Neural cell (in vitro differentiated cells): ENCODE measurements around the gene CENPX. TPM values are rescaled to one million over a fixed set of nuclear protein-coding genes. Genes with fewer than 3 reads are reported as not detected.

ENCODE experiments used
- H2AFZ ChIP-seq: fragments of 200-600, 300-800 bp; sonication (generic), shearing (Covaris generic); 2 replicates; pipeline ENCODE4 v1.6.0; 2014; ENCODE audit warnings: low read depth, mild to moderate bottlenecking, antibody characterized with exemption, low read length, moderate library complexity
- H3F3A ChIP-seq: fragments of 200-600 bp; shearing (Covaris generic); 2 replicates; pipeline ENCODE4 v1.6.1; 2016; ENCODE audit warnings: mild to moderate bottlenecking, moderate library complexity, mixed read lengths, antibody characterized with exemption, low read length; ENCODE audit not compliant: insufficient read depth, poor library complexity, severe bottlenecking
- H3K27ac ChIP-seq: fragments of 200-600, 300-800 bp; sonication (generic), shearing (Covaris generic); 2 replicates; pipeline ENCODE4 v1.5.1; 2014; ENCODE audit warnings: mild to moderate bottlenecking, low read length, moderate library complexity
- H3K27me3 ChIP-seq: fragments of 300-800, 200-600 bp; sonication (generic), shearing (Covaris generic); 2 replicates; pipeline ENCODE4 v1.6.0; 2014; ENCODE audit warnings: mild to moderate bottlenecking, low read depth, low read length, moderate library complexity; ENCODE audit not compliant: insufficient read depth
- H3K36me3 ChIP-seq: fragments of 300-800, 200-600 bp; sonication (generic), shearing (Covaris generic); 2 replicates; pipeline ENCODE4 v1.5.1; 2014; ENCODE audit warnings: mild to moderate bottlenecking, antibody characterized with exemption, low read length, moderate library complexity; ENCODE audit not compliant: insufficient read depth
- H3K4me2 ChIP-seq: fragments of 300-800, 200-600 bp; sonication (generic), shearing (Covaris generic); 2 replicates; pipeline ENCODE4 v1.6.0; 2014; ENCODE audit warnings: mild to moderate bottlenecking, low read length
- H3K4me3 ChIP-seq: fragments of 300-800, 200-600 bp; sonication (generic), shearing (Covaris generic); 2 replicates; pipeline ENCODE4 v1.5.1; 2014; ENCODE audit warnings: mild to moderate bottlenecking, low read length, moderate library complexity
- H3K79me2 ChIP-seq: fragments of 200-600 bp; shearing (Covaris generic); replicated peaks from 2 replicates; pipeline ENCODE4 v1.6.0; 2014; ENCODE audit warnings: mild to moderate bottlenecking, low read length, moderate library complexity; ENCODE audit not compliant: insufficient read depth
- H3K9ac ChIP-seq: fragments of 300-800, 200-600 bp; sonication (generic), shearing (Covaris generic); 2 replicates; pipeline ENCODE4 v1.6.1; 2016; ENCODE audit warnings: mild to moderate bottlenecking, low read length, mixed read lengths
- H3K9me2 ChIP-seq: fragments of 200-600 bp; shearing (Covaris generic); 2 replicates; pipeline ENCODE4 v1.6.1; 2016; ENCODE audit warnings: mild to moderate bottlenecking, low read length, mixed read lengths; ENCODE audit not compliant: insufficient read depth
- H3K9me3 ChIP-seq: fragments of 200-600, 300-800 bp; sonication (generic), shearing (Covaris generic); 2 replicates; pipeline ENCODE4 v1.6.1; 2016; ENCODE audit warnings: mild to moderate bottlenecking, mixed run types, low read length, moderate library complexity, mixed read lengths
- H4K20me1 ChIP-seq: fragments of 200-600 bp; shearing (Covaris generic); 2 replicates; pipeline ENCODE4 v1.6.1; 2016; ENCODE audit warnings: mild to moderate bottlenecking, mixed run types; ENCODE audit not compliant: insufficient read depth
- CTCF ChIP-seq: fragments of 450-650 bp; IDR thresholded peaks from 2 replicates; pipeline ENCODE4 v1.5.1; 2014; ENCODE audit warnings: antibody characterized with exemption, mild to moderate bottlenecking, moderate library complexity; ENCODE audit not compliant: poor library complexity, severe bottlenecking
- EP300 ChIP-seq: fragments of 450-650 bp; conservative IDR thresholded peaks from 2 replicates; pipeline ENCODE4 v1.6.1; 2014; ENCODE audit warnings: antibody characterized with exemption, mild to moderate bottlenecking, moderate library complexity; ENCODE audit not compliant: poor library complexity, severe bottlenecking
- EZH2 ChIP-seq: fragments of 200-600, 300-800 bp; shearing (Covaris generic), sonication (generic); IDR thresholded peaks from 2 replicates; pipeline ENCODE4 v1.6.1; 2014; ENCODE audit warnings: antibody characterized with exemption, low read length, borderline replicate concordance, mild to moderate bottlenecking; ENCODE audit not compliant: insufficient read depth, poor library complexity, severe bottlenecking
- MXI1 ChIP-seq: fragments of 450-650 bp; conservative IDR thresholded peaks from 2 replicates; pipeline ENCODE4 v1.6.1; 2014; ENCODE audit warnings: antibody characterized with exemption, mild to moderate bottlenecking; ENCODE audit not compliant: poor library complexity, severe bottlenecking
- POLR2AphosphoS5 ChIP-seq: IDR thresholded peaks from 2 replicates; pipeline ENCODE4 v1.6.1; 2012
- RAD21 ChIP-seq: fragments of 450-650 bp; conservative IDR thresholded peaks from 2 replicates; pipeline ENCODE4 v1.6.1; 2014; ENCODE audit warnings: antibody characterized with exemption, mild to moderate bottlenecking, moderate library complexity
- REST ChIP-seq: IDR thresholded peaks from 2 replicates; pipeline ENCODE4 v1.6.1; 2012; ENCODE audit warnings: borderline replicate concordance
- SMC3 ChIP-seq: fragments of 450-650 bp; conservative IDR thresholded peaks from 2 replicates; pipeline ENCODE4 v1.6.1; 2014; ENCODE audit warnings: antibody characterized with exemption, mild to moderate bottlenecking, moderate library complexity; ENCODE audit not compliant: poor library complexity
- TAF1 ChIP-seq: IDR thresholded peaks from 2 replicates; pipeline ENCODE4 v1.6.1; 2012; ENCODE audit warnings: low read depth
- polyA plus RNA-seq: library from polyadenylated mRNA; depleted of rRNA; stranded (reverse); fragments of >200 nt; gene quantifications from 2 replicates; pipeline ENCODE4 v1.2.3, GENCODE V29; 2014

CENPX gene
- polyA plus RNA-seq, 1 donor from 2014 or later: 205 TPM

GRCh38 chr17:82012261-82012639 is 10.4 kb downstream of the CENPX start:
- Histone ChIP-seq H3K79me2 (no peaks in the 10 kb centered on the region), H4K20me1 (no peaks in the 10 kb centered on the region), H3K9me3 (no peaks in the 10 kb centered on the region), H3K27me3 (no peaks in the 10 kb centered on the region), H2AFZ (no peak overlapping the region), H3K36me3 (no peaks in the 10 kb centered on the region), H3K9ac (no peak overlapping the region), H3K4me2 (no peak overlapping the region), H3K27ac (no peak overlapping the region), H3K4me3 (no peak overlapping the region), H3K9me2 (no peaks in the 10 kb centered on the region), H3F3A (no peaks in the 10 kb centered on the region)
- no peak for TF ChIP-seq EP300
- no peak for TF ChIP-seq REST
- no peak for TF ChIP-seq RAD21
- TF ChIP-seq TAF1: no peak
- no peak for TF ChIP-seq EZH2
- no peak for TF ChIP-seq POLR2AphosphoS5
- TF ChIP-seq CTCF: no peak
- TF ChIP-seq MXI1: no peak

- Histone ChIP-seq H3K36me3 (no peaks in the 10 kb centered on the region), H4K20me1 (no peaks in the 10 kb centered on the region), H3K9ac (no peak overlapping the region), H2AFZ (no peak overlapping the region), H3K79me2 (no peaks in the 10 kb centered on the region), H3K4me2 (no peak overlapping the region), H3K9me2 (no peaks in the 10 kb centered on the region), H3K9me3 (no peaks in the 10 kb centered on the region), H3K27ac (no peak overlapping the region), H3K27me3 (no peaks in the 10 kb centered on the region), H3F3A (no peaks in the 10 kb centered on the region), H3K4me3 (no peak overlapping the region)
- TF ChIP-seq SMC3: no peak
- TF ChIP-seq REST: no peak
- no peak for TF ChIP-seq TAF1
- TF ChIP-seq RAD21: no peak
- no peak for TF ChIP-seq MXI1
- no peak for TF ChIP-seq EP300
- no peak for TF ChIP-seq EZH2
- TF ChIP-seq POLR2AphosphoS5: no peak
- TF ChIP-seq CTCF: no peak
Measured at GRCh38 chr17:82011617-82012187, 11.0 kb downstream of the CENPX start.
